GM12865 (cell line): Measurements from ENCODE around the gene SCAPER.

ENCODE experiments used
- DNase-seq: peaks from one replicate; pipeline ENCODE4 v3.0.0; 2010; ENCODE audit warnings: low read depth
- H3K4me3 ChIP-seq: 2 replicates; pipeline ENCODE4 v1.5.1; 2011; ENCODE audit warnings: mild to moderate bottlenecking, low read depth, low read length, control low read depth
- TF ChIP-seq, protein P1 (sequence below): IDR thresholded peaks from 2 replicates; pipeline ENCODE4 v1.5.1; 2011; ENCODE audit warnings: low read length, control low read depth, low read depth, inconsistent platforms; ENCODE audit not compliant: insufficient read depth; ENCODE audit errors: missing control alignments

SCAPER gene

DNA sequence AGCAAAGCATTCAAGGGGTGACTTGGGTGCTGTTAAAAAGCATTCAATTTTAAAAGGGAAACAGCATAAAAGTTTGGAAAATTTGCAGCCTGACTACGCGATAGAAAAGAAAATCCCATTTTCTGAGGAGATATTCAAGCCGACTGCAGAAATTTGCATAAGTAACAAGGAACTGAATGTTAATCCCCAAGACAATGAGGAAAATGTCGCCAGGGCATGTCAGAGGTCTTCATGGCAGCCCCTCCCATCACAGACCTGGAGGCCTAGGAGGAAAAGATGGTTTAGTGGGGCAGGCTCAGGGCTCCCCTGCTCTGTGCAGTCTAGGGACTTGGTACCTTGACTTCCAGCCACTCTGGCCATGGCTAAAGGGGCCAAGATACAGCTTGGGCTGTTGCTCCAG lies 475.5 kb downstream of the SCAPER start:
- no peak overlapping the region for H3K4me3 ChIP-seq
- no peak for DNase-seq
- TF ChIP-seq, protein P1, sequence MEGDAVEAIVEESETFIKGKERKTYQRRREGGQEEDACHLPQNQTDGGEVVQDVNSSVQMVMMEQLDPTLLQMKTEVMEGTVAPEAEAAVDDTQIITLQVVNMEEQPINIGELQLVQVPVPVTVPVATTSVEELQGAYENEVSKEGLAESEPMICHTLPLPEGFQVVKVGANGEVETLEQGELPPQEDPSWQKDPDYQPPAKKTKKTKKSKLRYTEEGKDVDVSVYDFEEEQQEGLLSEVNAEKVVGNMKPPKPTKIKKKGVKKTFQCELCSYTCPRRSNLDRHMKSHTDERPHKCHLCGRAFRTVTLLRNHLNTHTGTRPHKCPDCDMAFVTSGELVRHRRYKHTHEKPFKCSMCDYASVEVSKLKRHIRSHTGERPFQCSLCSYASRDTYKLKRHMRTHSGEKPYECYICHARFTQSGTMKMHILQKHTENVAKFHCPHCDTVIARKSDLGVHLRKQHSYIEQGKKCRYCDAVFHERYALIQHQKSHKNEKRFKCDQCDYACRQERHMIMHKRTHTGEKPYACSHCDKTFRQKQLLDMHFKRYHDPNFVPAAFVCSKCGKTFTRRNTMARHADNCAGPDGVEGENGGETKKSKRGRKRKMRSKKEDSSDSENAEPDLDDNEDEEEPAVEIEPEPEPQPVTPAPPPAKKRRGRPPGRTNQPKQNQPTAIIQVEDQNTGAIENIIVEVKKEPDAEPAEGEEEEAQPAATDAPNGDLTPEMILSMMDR: no peak

DNA sequence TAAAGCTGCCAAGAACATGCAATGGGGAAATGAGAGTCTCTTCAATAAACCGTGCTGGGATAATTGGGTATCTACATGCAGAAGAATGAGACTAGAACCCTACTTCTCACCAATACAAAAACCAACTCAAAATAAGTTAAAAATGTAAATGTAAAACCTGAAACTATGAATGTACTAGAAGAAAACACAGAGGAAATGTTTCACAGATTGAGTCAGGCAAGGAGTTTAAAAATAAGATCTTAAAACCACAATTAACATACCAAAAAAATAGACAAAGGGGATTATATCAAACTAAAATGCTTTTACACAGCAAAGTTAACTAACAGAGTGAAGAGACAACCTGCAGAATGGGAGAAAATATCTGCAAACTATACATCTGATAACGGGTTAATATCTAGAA lies 478.2 kb downstream of the SCAPER start:
- DNase-seq: peak; percentile 28

DNA sequence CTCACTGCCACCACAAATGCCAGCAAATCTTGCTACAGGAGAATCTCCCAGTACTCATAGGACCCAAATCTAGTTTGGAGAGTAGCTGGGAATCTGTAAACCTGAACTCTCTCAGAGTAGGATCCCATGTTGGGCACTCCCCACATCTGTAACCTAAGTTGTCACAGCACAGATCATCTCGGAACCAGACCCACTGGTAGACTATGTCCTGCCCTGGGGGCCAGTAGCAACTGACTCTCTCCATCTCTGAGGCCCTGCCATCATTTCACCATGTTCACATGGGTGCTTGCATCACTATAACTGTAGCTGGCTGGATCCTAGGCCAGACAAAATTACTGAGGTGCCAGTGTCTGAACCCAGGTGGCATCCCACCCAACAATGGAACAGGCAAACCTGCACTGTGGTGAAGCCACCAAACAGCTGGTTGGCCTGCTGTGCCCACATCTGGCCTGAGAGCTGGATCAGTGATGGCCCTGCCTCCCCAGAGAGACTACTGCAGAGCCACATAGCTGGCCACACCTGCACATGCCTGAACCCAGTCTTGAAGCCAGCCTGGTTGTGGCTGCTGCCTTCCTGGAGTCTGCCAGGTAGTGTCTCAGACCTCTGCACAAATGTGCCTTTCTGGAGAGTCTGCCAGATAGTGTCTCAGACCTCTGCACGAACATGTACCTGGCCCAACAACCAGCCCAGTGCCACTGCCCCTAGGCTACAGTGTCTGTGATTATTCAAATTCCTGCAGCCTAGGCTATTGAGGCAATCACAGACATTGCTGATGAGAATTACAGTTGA lies 486.6 kb downstream of the SCAPER start:
- TF ChIP-seq, protein P1: no peak
- no peak overlapping the region for H3K4me3 ChIP-seq
- no peak for DNase-seq

More for the DNA sequence above, 478.2 kb downstream of the SCAPER start:
- TF ChIP-seq, protein P1: no peak
- no peak overlapping the region for H3K4me3 ChIP-seq

DNA sequence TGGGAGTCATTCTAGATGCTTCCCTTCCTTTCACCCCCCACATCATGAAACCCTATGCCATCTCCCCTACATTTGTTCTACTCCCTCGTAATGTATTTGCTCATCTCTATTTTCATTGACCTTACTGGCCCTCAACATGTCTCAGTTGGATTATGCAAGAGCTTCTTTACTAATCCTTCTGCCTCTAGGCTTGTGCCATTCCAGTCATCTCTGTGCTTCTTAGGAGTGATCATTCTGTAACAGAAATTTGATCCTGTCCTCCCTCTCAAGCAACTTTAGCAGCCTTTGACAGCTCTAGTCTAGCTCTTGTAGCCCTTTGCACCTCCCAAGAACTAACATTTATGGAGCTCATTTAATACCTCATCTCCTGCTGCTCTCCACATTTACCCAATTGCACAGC lies 503.9 kb downstream of the SCAPER start:
- TF ChIP-seq, protein P1: no peak
- H3K4me3 ChIP-seq: no peak overlapping the region
- no peak for DNase-seq

DNA sequence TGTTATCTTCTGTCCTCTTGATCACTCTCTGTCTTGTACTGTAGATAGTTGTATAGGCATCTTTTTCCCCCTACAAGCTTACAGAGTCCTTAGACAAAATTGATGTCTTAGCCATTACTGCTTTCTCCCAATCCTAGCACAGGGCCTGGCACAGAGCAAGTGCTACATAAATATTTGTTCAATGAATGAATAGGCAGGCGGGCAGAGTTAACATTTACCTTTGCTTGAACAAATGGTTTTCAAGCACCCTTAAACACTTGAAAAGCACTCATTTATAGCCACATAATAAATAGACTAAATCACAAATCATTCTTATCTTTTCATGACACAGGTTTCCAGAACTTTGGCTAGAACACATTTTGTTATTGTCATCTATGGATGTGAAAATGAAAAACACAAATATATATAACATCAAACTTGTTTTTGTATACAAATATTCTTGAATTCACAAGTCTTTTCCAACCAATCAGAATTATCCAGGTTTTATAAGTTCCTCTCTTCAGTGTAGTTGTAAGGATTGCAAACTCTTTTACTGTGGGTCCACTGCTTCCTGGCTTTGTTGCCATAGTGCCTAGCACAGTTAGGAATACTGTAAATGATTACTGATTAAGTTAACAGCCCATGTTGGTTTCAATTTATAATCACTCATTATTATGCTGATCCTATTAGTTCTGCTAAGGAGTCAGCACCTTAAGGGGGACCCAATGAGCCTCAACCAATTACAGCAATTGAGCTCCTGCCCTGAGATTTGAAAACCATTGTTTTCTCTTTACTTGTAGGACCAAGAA lies 506.6 kb downstream of the SCAPER start:
- H3K4me3 ChIP-seq: no peak overlapping the region
- TF ChIP-seq, protein P1: no peak
- DNase-seq: no peak

DNA sequence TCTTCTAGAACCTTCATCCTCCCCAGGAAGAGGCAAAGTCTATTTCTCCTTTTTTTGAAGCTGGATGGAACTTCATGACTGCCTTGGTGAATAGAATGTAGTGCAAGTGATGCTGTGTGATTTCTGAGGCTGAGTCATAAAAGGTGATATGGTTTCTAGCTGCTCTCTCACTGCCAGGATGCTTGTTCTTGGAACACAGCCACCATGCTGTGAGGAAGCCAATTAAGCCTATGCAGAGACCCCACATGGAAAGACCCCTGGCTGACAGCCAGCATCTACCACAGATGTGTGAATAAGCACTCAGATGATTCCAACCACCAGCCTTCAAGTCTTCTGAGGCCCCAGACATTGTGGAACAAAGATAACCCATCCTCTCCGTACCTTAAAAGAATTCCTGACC lies 511.5 kb downstream of the SCAPER start:
- DNase-seq: no peak
- TF ChIP-seq, protein P1: no peak
- H3K4me3 ChIP-seq: no peak overlapping the region

DNA sequence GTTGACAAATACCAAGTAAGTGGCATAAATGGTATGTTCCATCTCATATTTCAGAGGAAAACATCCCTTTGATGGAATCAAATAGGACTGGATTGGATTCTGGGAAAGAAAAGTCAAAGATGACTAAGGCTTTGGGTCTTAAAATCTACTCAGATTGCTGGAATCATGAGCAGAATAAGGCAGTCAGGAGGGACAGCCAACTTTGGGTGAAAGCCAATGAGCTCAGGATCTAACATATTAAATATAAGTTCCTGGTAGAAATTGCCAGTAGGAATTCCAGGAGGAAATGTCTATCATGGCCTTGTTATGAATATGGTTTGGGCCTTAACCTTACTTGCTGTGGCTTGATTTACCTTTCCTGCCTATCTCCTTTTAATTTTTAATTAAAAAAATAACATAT lies 513.3 kb downstream of the SCAPER start:
- TF ChIP-seq, protein P1: no peak
- DNase-seq: no peak

More for the DNA sequence above, 513.3 kb downstream of the SCAPER start:
- no peak overlapping the region for H3K4me3 ChIP-seq
